ENCODE measurements around the gene TRAPPC6A.

- no peak for TF ChIP-seq CTCF (IDR thresholded peaks at IDR 0.05; ENCODE audit: low read depth, low read length)
- TF ChIP-seq EZH2phosphoT487 (IDR thresholded peaks at IDR 0.05; ENCODE audit: low read depth), result no peak
Measured at GRCh38 chr19:45151821-45152503, 26.1 kb downstream of the TRAPPC6A start.

All from OCI-LY3 (cell line).